Fibroblast of the aortic adventitia (primary cell): ENCODE measurements around the gene PNPLA3. TPM values are rescaled to one million over a fixed set of nuclear protein-coding genes. Genes with fewer than 3 reads are reported as not detected.
A peak's percentile ranks its signal among the peaks of the same experiment; 100 is the strongest.

Experiments
- DNase-seq: peaks from one replicate; pipeline ENCODE4 v3.0.0-alpha.2; 2010; ENCODE audit warnings: low read depth
- H3K4me3 ChIP-seq: 2 replicates; pipeline ENCODE4 v1.5.1; 2011; ENCODE audit warnings: low read depth, mild to moderate bottlenecking, control low read depth, low read length, moderate library complexity
- total RNA-seq: library from RNA; depleted of rRNA; stranded (reverse); fragments of >200 nt; gene quantifications from 2 replicates; pipeline ENCODE4 v1.2.3, GENCODE V29; 2012; ENCODE audit warnings: low replicate concordance
- TF ChIP-seq, protein P1 (sequence below): IDR thresholded peaks from 2 replicates; pipeline ENCODE4 v1.5.1; 2011; ENCODE audit warnings: mild to moderate bottlenecking, low read length, control low read depth, inconsistent platforms; ENCODE audit not compliant: insufficient read depth

The PNPLA3 gene
- total RNA-seq, 1 donor = 2.9 TPM

DNA sequence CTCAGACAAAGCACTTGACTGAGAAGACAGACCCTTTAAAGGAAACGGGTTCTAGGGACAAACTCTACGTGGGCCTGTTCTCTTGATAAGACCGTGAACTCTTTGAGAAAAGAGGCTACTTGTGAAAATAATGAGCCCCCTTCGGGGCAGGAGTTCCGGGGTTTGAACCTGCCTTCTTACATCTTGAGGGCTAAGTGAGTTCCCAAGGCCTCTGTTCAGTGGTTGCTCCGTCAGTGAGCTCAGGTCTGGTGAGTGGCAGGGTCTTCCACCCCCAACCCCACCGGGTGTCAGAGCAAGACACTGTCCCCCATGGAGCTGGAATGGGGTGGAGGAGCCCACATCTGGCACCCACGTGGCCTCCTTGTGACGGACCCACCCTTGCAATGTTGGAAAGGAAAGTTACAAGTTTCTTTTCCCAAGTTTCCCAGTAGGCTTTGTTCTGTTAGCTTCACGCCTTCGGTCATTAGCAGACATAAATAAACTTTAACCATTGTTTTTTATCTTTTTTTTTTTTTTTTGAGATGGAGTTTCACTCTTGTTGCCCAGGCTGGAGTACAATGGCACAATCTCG is 25.3 kb downstream of the PNPLA3 start:
- no peak for DNase-seq
- no peak overlapping the region for H3K4me3 ChIP-seq
- TF ChIP-seq, protein P1, sequence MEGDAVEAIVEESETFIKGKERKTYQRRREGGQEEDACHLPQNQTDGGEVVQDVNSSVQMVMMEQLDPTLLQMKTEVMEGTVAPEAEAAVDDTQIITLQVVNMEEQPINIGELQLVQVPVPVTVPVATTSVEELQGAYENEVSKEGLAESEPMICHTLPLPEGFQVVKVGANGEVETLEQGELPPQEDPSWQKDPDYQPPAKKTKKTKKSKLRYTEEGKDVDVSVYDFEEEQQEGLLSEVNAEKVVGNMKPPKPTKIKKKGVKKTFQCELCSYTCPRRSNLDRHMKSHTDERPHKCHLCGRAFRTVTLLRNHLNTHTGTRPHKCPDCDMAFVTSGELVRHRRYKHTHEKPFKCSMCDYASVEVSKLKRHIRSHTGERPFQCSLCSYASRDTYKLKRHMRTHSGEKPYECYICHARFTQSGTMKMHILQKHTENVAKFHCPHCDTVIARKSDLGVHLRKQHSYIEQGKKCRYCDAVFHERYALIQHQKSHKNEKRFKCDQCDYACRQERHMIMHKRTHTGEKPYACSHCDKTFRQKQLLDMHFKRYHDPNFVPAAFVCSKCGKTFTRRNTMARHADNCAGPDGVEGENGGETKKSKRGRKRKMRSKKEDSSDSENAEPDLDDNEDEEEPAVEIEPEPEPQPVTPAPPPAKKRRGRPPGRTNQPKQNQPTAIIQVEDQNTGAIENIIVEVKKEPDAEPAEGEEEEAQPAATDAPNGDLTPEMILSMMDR = no peak

DNA sequence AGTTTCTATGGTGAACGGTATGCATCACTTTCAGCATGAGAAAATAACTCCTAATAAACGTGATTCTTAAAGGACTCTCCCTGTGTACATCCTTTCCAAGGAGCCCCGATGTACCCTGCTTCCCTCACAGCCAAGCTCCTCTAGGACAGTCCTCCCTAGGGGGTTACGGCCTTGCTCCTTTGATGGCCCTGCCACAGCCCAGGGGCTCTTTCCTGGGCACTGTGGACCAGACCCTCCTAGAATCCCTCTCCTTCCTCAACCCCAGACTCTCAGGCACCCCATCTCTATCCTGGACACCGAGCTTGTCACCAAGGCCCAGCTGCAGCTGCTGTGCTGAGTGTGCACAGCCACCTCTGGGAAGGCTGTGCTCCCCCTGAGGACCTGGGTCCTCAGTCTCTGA is 27.8 kb downstream of the PNPLA3 start:
- H3K4me3 ChIP-seq = no peak overlapping the region
- TF ChIP-seq, protein P1 = no peak
- no peak for DNase-seq

DNA sequence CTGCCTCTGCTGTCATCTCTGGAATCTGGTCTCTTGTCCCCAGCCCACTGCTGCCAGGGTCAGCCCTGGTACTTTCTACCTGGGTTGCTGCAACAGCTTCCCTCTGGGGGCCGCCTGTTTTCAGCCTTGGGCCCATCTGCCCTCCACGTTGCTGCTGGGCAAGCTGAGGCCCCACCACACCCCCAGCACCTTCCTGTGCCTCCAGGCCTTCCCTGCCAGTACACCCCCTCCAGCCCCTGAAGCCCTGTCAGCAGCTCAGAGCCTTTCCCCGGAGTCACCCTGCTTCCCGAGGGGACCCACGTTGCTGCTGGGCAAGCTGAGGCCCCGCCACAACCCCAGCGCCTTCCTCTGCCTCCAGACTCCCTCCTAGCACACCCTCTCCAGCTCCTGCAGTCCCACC is 28.4 kb downstream of the PNPLA3 start:
- no peak for DNase-seq
- H3K4me3 ChIP-seq = no peak overlapping the region
- TF ChIP-seq, protein P1 = no peak

- H3K4me3 ChIP-seq = peak overlapping the region; percentile 98
- TF ChIP-seq, protein P1 = no peak
- DNase-seq = no peak
These were observed 30.6 kb downstream of the PNPLA3 start for GRCh38 chr22:43953988-43954785.

- peak; percentile 88 for DNase-seq
- TF ChIP-seq, protein P1 = peak; percentile 11
- peak within 1 kb of the TSS; percentile 98 for H3K4me3 ChIP-seq
These were observed 31.7 kb downstream of the PNPLA3 start, which contains the start of gene SAMM50 for GRCh38 chr22:43955040-43955882. Gene SAMM50, plus strand, starts transcription at chr22:43955442. Its CDS starts 136 bp downstream, at chr22:43955578.

- TF ChIP-seq, protein P1 = no peak
- peak overlapping the region; percentile 98 for H3K4me3 ChIP-seq
- DNase-seq = peak; percentile 51
These were observed 32.5 kb downstream of the PNPLA3 start for GRCh38 chr22:43955883-43956782.
